Measurements from ENCODE around the gene DRC1. TPM values are rescaled to one million over a fixed set of nuclear protein-coding genes. Genes with fewer than 3 reads are reported as not detected.

The DRC1 gene
- polyA plus RNA-seq, 1 of the 3 experiments (the other 2 are of a cell fraction): 0.18 TPM

- Histone ChIP-seq H2AFZ (ENCODE audit: low read depth) (no peak overlapping the region), H3K9me2 (no peaks in the 10 kb centered on the region), H3K79me2 (ENCODE audit: insufficient read depth) (no peaks in the 10 kb centered on the region), H3F3A (replicated peaks; ENCODE audit: insufficient read depth) (no peaks in the 10 kb centered on the region), H3K36me3 (replicated peaks in 1 of 2; ENCODE audit: control insufficient read depth in 1 of 2, insufficient read depth in 2 of 2, low read length in 1 of 2) (no peaks in the 10 kb centered on the region), H3K27ac (ENCODE audit: low read depth in 2 of 2, low read length in 1 of 2) (no peak overlapping the region), H4K20me1 (ENCODE audit: insufficient read depth) (no peaks in the 10 kb centered on the region), H3K4me2 (no peak overlapping the region), H3K9ac (no peak overlapping the region), H3K4me1 (ENCODE audit: control insufficient read depth in 1 of 2, insufficient read depth in 2 of 2, low read depth in 1 of 2, low read length in 1 of 2) (no peaks in the 10 kb centered on the region), H3K9me3 (no peaks in the 10 kb centered on the region), H3K4me3 (ENCODE audit: low read depth in 2 of 2, low read length in 1 of 2) (no peak overlapping the region), H3K27me3 (ENCODE audit: insufficient read depth) (peaks cover 27% of the 10 kb centered on the region; the same call in 1 of the 2 replicates)
- CTCF ChIA-PET: interaction anchor here (1.2 to 3.2 kb wide), 3 partner anchors 9 to 91 kb away, joined by 4 to 10 read pairs (median 4); partner anchors contain the start of gene OTOF
- TF ChIP-seq FOXM1 (IDR thresholded peaks at IDR 0.05; ENCODE audit: low read depth) (no peak), FOXJ3 (CRISPR knock-in tag; IDR thresholded peaks at IDR 0.05) (no peak), CTCF (IDR thresholded peaks at IDR 0.05) (no peak), USF1 (IDR thresholded peaks at IDR 0.05; ENCODE audit: borderline replicate concordance, low read depth) (no peak), JUND (IDR thresholded peaks at IDR 0.05) (no peak), ELF1 (IDR thresholded peaks at IDR 0.05) (no peak), TCF12 (IDR thresholded peaks at IDR 0.05) (no peak), TAF1 (IDR thresholded peaks at IDR 0.05; ENCODE audit: borderline replicate concordance, low read depth, low read length) (no peak), RAD21 (IDR thresholded peaks at IDR 0.05; ENCODE audit: low read length) (no peak), USF2 (IDR thresholded peaks at IDR 0.05; ENCODE audit: borderline replicate concordance, low read depth, low read length) (no peak), ZBTB33 (IDR thresholded peaks at IDR 0.05; ENCODE audit: borderline replicate concordance, low read depth) (no peak), REST (IDR thresholded peaks at IDR 0.05; ENCODE audit: low read depth, low read length) (no peak)
- DNase-seq: no peak
- WGBS (ENCODE audit: low lambda C conversion rate): 56% methylated on average over 5 of the region's 5 CpGs
- POLR2A ChIA-PET: no interaction called here
Observed at GRCh38 chr2:26487192-26487591, 85.5 kb downstream of the DRC1 start.

All from SK-N-SH (cell line).